Prostate gland (tissue), 2 donors: ENCODE measurements around the gene ADD1.

Experiments used
- CTCF ChIP-seq, 4 experiments: fragments of 200-600 bp in 2 of 4; fragments of 450-650 bp in 2 of 4; sonication (generic) in 2 of 4; IDR thresholded peaks; 1 replicate in 3 of 4; 2 replicates in 1 of 4; pipeline ENCODE4 v1.5.1; 2016 to 2019; ENCODE audit warnings: antibody characterized with exemption in 4 of 4, mild to moderate bottlenecking in 2 of 4, moderate library complexity in 2 of 4
- POLR2A ChIP-seq: fragments of 450-650 bp; IDR thresholded peaks from one replicate; pipeline ENCODE4 v1.6.1; 2016; ENCODE audit warnings: antibody characterized with exemption, mild to moderate bottlenecking

- TF ChIP-seq POLR2A (no peak), CTCF (IDR thresholded peaks at IDR 0.05) (no peak)
Observed at GRCh38 chr4:2953496-2953895, 109.9 kb downstream of the ADD1 start.
